AG04449 (cell line): ENCODE measurements around the gene SGO2.
"Not testable (repeated sequence)": the region's sequence is repeated elsewhere in the genome, so short reads cannot be mapped to it uniquely, and the experiment has no call there.

Source experiments
- CTCF ChIA-PET: fragments of 350-600 bp; formaldehyde crosslinking; extraction: SDS; loops from one replicate; lab custom pipeline; 2021; ENCODE audit warnings: antibody characterized with exemption; lab: Yijun Ruan, JAX
- POLR2A ChIA-PET: fragments of 400-600, 350-600 bp; formaldehyde crosslinking; extraction: SDS; loops from one replicate; lab custom pipeline; 2020; ENCODE audit warnings: antibody characterized with exemption, inconsistent platforms; lab: Yijun Ruan, JAX
- DNase-seq: peaks from one replicate; pipeline ENCODE4 v3.0.0-alpha.2; 2010; ENCODE audit warnings: low read depth, low spot score
- H3K4me3 ChIP-seq: 2 replicates; pipeline ENCODE4 v1.5.1; 2011; ENCODE audit warnings: low read depth, mild to moderate bottlenecking, control low read depth, low read length
- CTCF ChIP-seq: IDR thresholded peaks from one replicate; pipeline ENCODE4 v1.5.1; 2011; ENCODE audit warnings: mild to moderate bottlenecking, moderate library complexity, low read length, control low read depth, inconsistent platforms; ENCODE audit not compliant: insufficient read depth; ENCODE audit errors: missing control alignments

SGO2 gene

GRCh38 chr2:200627110-200627770 is 101.2 kb downstream of the SGO2 start:
- ChIA-PET POLR2A (no interaction called here), CTCF (interaction anchor here (0.8 to 6.1 kb wide), 5 partner anchors 12 to 108 kb away, joined by 3 to 37 read pairs (median 4); no protein-coding TSS in a partner anchor)
- DNase-seq: no peak
- H3K4me3 ChIP-seq: no peak overlapping the region
- TF ChIP-seq CTCF: no peak

- CTCF ChIA-PET: interaction anchor here (6.1 kb wide), 1 partner anchor 13 kb away, joined by 37 read pairs; no protein-coding TSS in a partner anchor
- POLR2A ChIA-PET: not testable (repeated sequence)
Measured at GRCh38 chr2:200628461-200628860, 102.5 kb downstream of the SGO2 start.

GRCh38 chr2:200631287-200631686 is 105.3 kb downstream of the SGO2 start:
- TF ChIP-seq CTCF: no peak
- no peak overlapping the region for H3K4me3 ChIP-seq
- ChIA-PET POLR2A (no interaction called here), CTCF (interaction anchor here (1.5 kb wide), 1 partner anchor 12 kb away, joined by 5 read pairs; no protein-coding TSS in a partner anchor)
- DNase-seq: no peak

More at GRCh38 chr2:200628461-200628860, 102.5 kb downstream of the SGO2 start:
- H3K4me3 ChIP-seq, DNase-seq: not testable (repeated sequence)
